ENCODE measurements around the gene AIMP1. TPM values are rescaled to one million over a fixed set of nuclear protein-coding genes. Genes with fewer than 3 reads are reported as not detected.

Gene AIMP1
- total RNA-seq, 1 experiment from 2014 or later = 45.8 TPM

GRCh38 chr4:106323119-106323518, 6.8 kb downstream of the AIMP1 start:
- DNase-seq (ENCODE audit: low read depth, low spot score) (no peak), ATAC-seq (no peak)
- no TSS peak for BruUV-seq (replicated peaks)
- H3K4me3 ChIP-seq (ENCODE audit: low read depth in 2 of 2, low read length in 2 of 2) = no peak overlapping the region
- no peak overlapping the region for H3K27ac ChIP-seq (ENCODE audit: low read length)
- ChIA-PET CTCF (no interaction called here), POLR2A (no interaction called here)
- no peaks in the 10 kb centered on the region for H3K27me3 ChIP-seq (ENCODE audit: control insufficient read depth, insufficient read depth, low read length)
- in situ Hi-C loops (cut with HindIII; ENCODE audit: low pct_unique_long_range_greater_than_20kb, low sequenced_read_pairs) (no loop called here), intact Hi-C loops (cut with micrococcal nuclease; ENCODE audit: unreplicated experiment) (no loop called here)
- no peaks in the 10 kb centered on the region for H3K9me3 ChIP-seq (ENCODE audit: control insufficient read depth, insufficient read depth, low read depth, low read length)
- H3K4me1 ChIP-seq (ENCODE audit: control insufficient read depth, insufficient read depth, low read length) = no peaks in the 10 kb centered on the region
- peaks cover 10% of the 10 kb centered on the region for H3K36me3 ChIP-seq (ENCODE audit: control insufficient read depth, insufficient read depth, low read length)
- TF ChIP-seq POLR2AphosphoS5 (IDR thresholded peaks at IDR 0.05; ENCODE audit: low read depth, low read length) = no peak
- no peak for TF ChIP-seq REST (IDR thresholded peaks at IDR 0.05; ENCODE audit: insufficient read depth in 1 of 2, low read depth in 2 of 2, low read length in 1 of 2)
- no peak for TF ChIP-seq TCF7L2 (IDR thresholded peaks at IDR 0.05; ENCODE audit: low read depth, low read length)
- no peak for TF ChIP-seq CTCF (IDR thresholded peaks at IDR 0.05)
- no peak for TF ChIP-seq SIN3A (IDR thresholded peaks at IDR 0.05; ENCODE audit: borderline replicate concordance, insufficient read depth, low read depth, low read length)

GRCh38 chr4:106325800-106326199, 9.4 kb downstream of the AIMP1 start:
- intact Hi-C loops (cut with micrococcal nuclease; ENCODE audit: unreplicated experiment) = no loop called here
- no TSS peak for BruUV-seq (replicated peaks)
- TF ChIP-seq CTCF (IDR thresholded peaks at IDR 0.05) (no peak), TCF7L2 (IDR thresholded peaks at IDR 0.05; ENCODE audit: low read depth, low read length) (no peak), SIN3A (IDR thresholded peaks at IDR 0.05; ENCODE audit: borderline replicate concordance, insufficient read depth, low read depth, low read length) (no peak), REST (IDR thresholded peaks at IDR 0.05; ENCODE audit: insufficient read depth in 1 of 2, low read depth in 2 of 2, low read length in 1 of 2) (no peak), POLR2AphosphoS5 (IDR thresholded peaks at IDR 0.05; ENCODE audit: low read depth, low read length) (no peak)
- Histone ChIP-seq H3K27ac (ENCODE audit: low read length) (no peak overlapping the region), H3K4me3 (ENCODE audit: low read depth in 2 of 2, low read length in 2 of 2) (no peak overlapping the region), H3K27me3 (ENCODE audit: control insufficient read depth, insufficient read depth, low read length) (no peaks in the 10 kb centered on the region), H3K36me3 (ENCODE audit: control insufficient read depth, insufficient read depth, low read length) (peaks cover 19% of the 10 kb centered on the region), H3K9me3 (ENCODE audit: control insufficient read depth, insufficient read depth, low read depth, low read length) (no peaks in the 10 kb centered on the region), H3K4me1 (ENCODE audit: control insufficient read depth, insufficient read depth, low read length) (no peaks in the 10 kb centered on the region)
- CTCF ChIA-PET = no interaction called here
- DNase-seq (ENCODE audit: low read depth, low spot score) (no peak), ATAC-seq (no peak)
- in situ Hi-C loops (cut with HindIII; ENCODE audit: low pct_unique_long_range_greater_than_20kb, low sequenced_read_pairs) = no loop called here
- POLR2A ChIA-PET = no interaction called here
